H1 (cell line): Measurements from ENCODE around the gene SPCS1. TPM values are rescaled to one million over a fixed set of nuclear protein-coding genes. Genes with fewer than 3 reads are reported as not detected.

ENCODE experiments used
- BACH1 ChIP-seq: IDR thresholded peaks from 2 replicates; pipeline ENCODE4 v1.6.1; 2012; ENCODE audit warnings: low read length, improper control_type of control experiment
- CHD1 ChIP-seq: IDR thresholded peaks from 2 replicates; pipeline ENCODE4 v1.6.1; 2012; ENCODE audit warnings: low read depth, low read length, improper control_type of control experiment
- CREB1 ChIP-seq: IDR thresholded peaks from 2 replicates; pipeline ENCODE4 v1.6.1; 2012; ENCODE audit warnings: inconsistent platforms
- EP300 ChIP-seq, 2 experiments: IDR thresholded peaks; 1 replicate in 1 of 2; 2 replicates in 1 of 2; pipeline ENCODE4 v1.6.1; 2011 to 2012; ENCODE audit warnings: low read depth in 2 of 2, low read length in 2 of 2, mild to moderate bottlenecking in 2 of 2, borderline replicate concordance in 1 of 2, inconsistent platforms in 1 of 2, moderate library complexity in 1 of 2
- FOSL1 ChIP-seq: IDR thresholded peaks from 2 replicates; pipeline ENCODE4 v1.6.1; 2011; ENCODE audit warnings: mild to moderate bottlenecking, low read depth, low read length, moderate library complexity; ENCODE audit not compliant: insufficient read depth
- GABPA ChIP-seq: IDR thresholded peaks from 2 replicates; pipeline ENCODE4 v1.6.1; 2011; ENCODE audit warnings: mild to moderate bottlenecking, low read length, moderate library complexity, borderline replicate concordance; ENCODE audit not compliant: insufficient read depth
- HDAC2 ChIP-seq, 2 experiments: fragments of 300-600 bp in 1 of 2; sonication (generic) in 1 of 2; IDR thresholded peaks; 2 replicates each; pipeline ENCODE4 v1.6.1; 2011 to 2012; ENCODE audit warnings: low read depth in 2 of 2, low read length in 2 of 2, mild to moderate bottlenecking in 2 of 2, moderate library complexity in 2 of 2, borderline replicate concordance in 1 of 2, inconsistent platforms in 1 of 2
- KDM1A ChIP-seq: fragments of 200-600, 300-600 bp; sonication (generic); IDR thresholded peaks from 2 replicates; pipeline ENCODE4 v1.7.1; 2016; ENCODE audit warnings: mild to moderate bottlenecking, low read length, borderline replicate concordance
- KDM4A ChIP-seq: IDR thresholded peaks from one replicate; pipeline ENCODE4 v1.7.1; 2012; ENCODE audit warnings: low read depth, mild to moderate bottlenecking, moderate library complexity, low read length, inconsistent platforms; ENCODE audit not compliant: severe bottlenecking
- MAFK ChIP-seq: IDR thresholded peaks from 2 replicates; pipeline ENCODE4 v1.6.1; 2012; ENCODE audit warnings: low read depth, mild to moderate bottlenecking, improper control_type of control experiment, low read length
- MAX ChIP-seq: IDR thresholded peaks from 2 replicates; pipeline ENCODE4 v1.6.1; 2012; ENCODE audit warnings: inconsistent platforms
- NRF1 ChIP-seq: IDR thresholded peaks from 2 replicates; pipeline ENCODE4 v1.6.1; 2011; ENCODE audit warnings: mild to moderate bottlenecking, low read depth, low read length, improper control_type of control experiment
- PHF8 ChIP-seq: fragments of 200-600 bp; sonication (generic); conservative IDR thresholded peaks from 2 replicates; pipeline ENCODE4 v1.7.1; 2012; ENCODE audit warnings: low read depth, mild to moderate bottlenecking, inconsistent platforms, low read length, moderate library complexity
- POLR2AphosphoS5 ChIP-seq: IDR thresholded peaks from 2 replicates; pipeline ENCODE4 v1.6.1; 2011; ENCODE audit warnings: low read depth, low read length
- POU5F1 ChIP-seq: IDR thresholded peaks from 2 replicates; pipeline ENCODE4 v1.6.1; 2011; ENCODE audit warnings: low read depth, mild to moderate bottlenecking, low read length, moderate library complexity
- RBBP5 ChIP-seq: IDR thresholded peaks from 2 replicates; pipeline ENCODE4 v1.7.1; 2012; ENCODE audit warnings: low read depth, mild to moderate bottlenecking, inconsistent platforms, low read length, moderate library complexity, borderline replicate concordance
- SP2 ChIP-seq: IDR thresholded peaks from 2 replicates; pipeline ENCODE4 v1.6.1; 2012; ENCODE audit warnings: mild to moderate bottlenecking, low read length, inconsistent platforms
- SRF ChIP-seq: IDR thresholded peaks from 2 replicates; pipeline ENCODE4 v1.6.1; 2011; ENCODE audit warnings: mild to moderate bottlenecking, low read depth, low read length, moderate library complexity
- TAF1 ChIP-seq: IDR thresholded peaks from 2 replicates; pipeline ENCODE4 v1.6.1; 2011; ENCODE audit warnings: mild to moderate bottlenecking, low read depth, low read length
- TAF7 ChIP-seq: optimal IDR thresholded peaks from 2 replicates; pipeline ENCODE3; 2011; ENCODE audit warnings: low read depth, mild to moderate bottlenecking, inconsistent platforms, low read length, moderate library complexity, borderline replicate concordance
- TCF12 ChIP-seq: IDR thresholded peaks from 2 replicates; pipeline ENCODE4 v1.6.1; 2011; ENCODE audit warnings: low read depth, mild to moderate bottlenecking, low read length
- TEAD4 ChIP-seq: IDR thresholded peaks from 2 replicates; pipeline ENCODE4 v1.6.1; 2012; ENCODE audit warnings: low read depth, low read length, inconsistent platforms, mixed read lengths
- polyA plus RNA-seq, 7 experiments: library from polyadenylated mRNA; depleted of rRNA in 3 of 7; stranded (reverse) in 5 of 7; unstranded in 2 of 7; fragments of >200 nt in 5 of 7; fragments of 200-250 nt in 2 of 7; gene quantifications; 1 replicate in 5 of 7; 2 replicates in 1 of 7; 4 replicates in 1 of 7; pipeline versions ENCODE4 v1.2.1 to v1.2.3, GENCODE V29; 2011 to 2013; ENCODE audit warnings: missing spikeins in 2 of 7, mixed read lengths in 2 of 7
- total RNA-seq: library from RNA; stranded (reverse); fragmentation: NEBNext Ultra II Directional; extraction: Animal tissue kit (Norgen Biotek cat#: 25700); gene quantifications from 2 replicates; pipeline ENCODE4 v1.2.1, GENCODE V29; 2021

Gene SPCS1
- total and polyA plus RNA-seq, 2 of the 8 experiments (the other 6 are each of a cell fraction or from before 2014, with no cell fraction given), result 104 to 191 TPM

GRCh38 chr3:52705688-52706686 lies at the start of gene SPCS1, which contains the start of gene GLT8D1 (continued):
- TF ChIP-seq TAF7 (no peak), MAX (peak; percentile 66), NRF1 (no peak), CREB1 (peak; percentile 83), POU5F1 (no peak), TCF12 (no peak), BACH1 (no peak), KDM1A (no peak), RBBP5 (peak; percentile 89), TAF1 (peak; percentile 63), MAFK (no peak), SP2 (no peak), KDM4A (peak; percentile 89), CHD1 (no peak; the same call in 1 of the 2 replicates), EP300 (IDR thresholded peaks at IDR 0.05; ENCODE audit: borderline replicate concordance in 1 of 2, low read depth in 2 of 2, low read length in 2 of 2) (no peak), PHF8 (peak; percentile 73), GABPA (peak; percentile 95), POLR2AphosphoS5 (peak; percentile 72; the same call in 1 of the 2 replicates), SRF (no peak), HDAC2 (IDR thresholded peaks at IDR 0.05; ENCODE audit: borderline replicate concordance in 1 of 2, low read depth in 2 of 2, low read length in 2 of 2) (peak; percentile 42 to 97; a peak in 2 of 4 replicates), TEAD4 (no peak), FOSL1 (0 out of 2 replicates have a peak, but pooled peaks have one; percentile 27)
